Suppressor macrophage treated with lipopolysaccharide for 1 hour (primary cell): ENCODE results near the gene CDKL4.
A peak's percentile ranks its signal among the peaks of the same experiment; 100 is the strongest.
"Not testable (repeated sequence)": the region's sequence is repeated elsewhere in the genome, so short reads cannot be mapped to it uniquely, and the experiment has no call there.

Experiments
- DNase-seq, 3 donors: peaks; one replicate each; pipeline ENCODE4 v3.0.0-alpha.2; 2020 to 2022

The CDKL4 gene

DNA sequence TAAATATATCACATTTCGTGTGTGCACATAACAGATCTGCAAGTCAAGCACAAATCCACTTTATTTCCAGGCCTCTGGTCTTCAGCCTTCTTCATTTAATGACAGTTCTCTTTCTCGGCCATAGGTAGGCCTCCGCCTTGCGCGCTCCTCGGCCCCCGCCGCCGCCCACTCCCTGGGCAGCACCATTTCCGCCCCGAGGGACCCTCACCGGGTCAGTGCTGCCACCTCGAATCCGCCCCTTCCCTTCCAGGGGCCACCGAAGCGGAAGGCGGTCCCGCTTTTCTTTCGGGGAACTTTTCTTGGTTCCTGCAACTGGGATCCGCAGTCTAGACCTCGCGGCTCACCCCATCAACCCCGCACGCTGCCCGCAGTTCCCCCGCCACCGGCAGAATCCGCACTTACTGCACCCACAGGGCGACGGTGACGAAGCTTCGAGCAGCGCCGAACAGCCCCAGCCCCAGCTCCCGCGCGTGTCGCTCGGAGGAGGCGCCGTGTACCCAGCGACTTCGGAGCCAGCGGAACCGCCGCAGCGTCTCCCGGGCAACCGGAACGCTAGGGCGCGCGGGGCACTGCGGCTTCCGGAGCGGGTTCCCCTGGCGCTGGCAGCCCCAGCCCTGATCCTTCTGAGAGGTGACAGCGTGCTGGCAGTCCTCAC, at the start of gene CDKL4:
Gene CDKL4 (minus strand): TSS at position 502 of the 655 bp plus-strand sequence.
- DNase-seq: peak in 1 of 3 donors; percentile 53

DNA sequence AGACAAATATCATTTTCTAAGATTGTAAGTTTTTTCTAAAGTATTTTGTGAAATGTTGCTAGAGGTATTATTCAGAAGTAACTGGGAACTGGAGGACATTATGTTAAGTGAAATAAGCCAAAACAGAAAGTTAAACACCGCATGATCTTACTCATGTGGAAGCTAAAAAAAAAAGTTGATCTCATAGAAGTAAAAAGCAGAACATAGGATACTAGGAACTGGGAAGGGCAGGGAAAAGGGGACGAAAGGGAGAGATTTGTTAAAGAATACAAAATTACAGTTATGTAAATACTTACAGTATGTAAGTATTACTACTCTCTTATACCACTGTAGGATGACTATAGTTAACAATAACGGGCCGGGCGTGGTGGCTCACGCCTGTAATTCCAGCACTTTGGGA, 46.7 kb upstream of the CDKL4 start:
- peak; percentile 14 to 81 (median 56) for DNase-seq

DNA sequence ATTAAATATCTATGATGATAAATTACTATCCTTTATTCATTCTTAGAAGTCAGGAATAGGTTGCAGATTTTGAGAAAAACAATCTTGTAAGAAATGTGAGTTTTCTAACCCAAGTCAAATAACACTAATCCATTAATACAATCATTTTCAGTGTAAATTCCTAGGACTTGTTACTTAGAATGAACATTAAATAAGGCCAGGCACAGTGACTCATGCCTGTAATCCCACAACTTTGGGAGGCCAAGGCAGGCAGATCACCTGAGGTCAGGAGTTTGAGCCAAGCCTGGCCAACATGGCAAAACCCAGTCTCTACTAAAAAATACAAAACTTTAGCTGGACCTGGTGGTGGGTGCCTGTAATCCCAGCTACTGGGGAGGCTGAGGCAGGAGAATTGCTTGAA, 45.8 kb upstream of the CDKL4 start:
- DNase-seq: no peak

DNA sequence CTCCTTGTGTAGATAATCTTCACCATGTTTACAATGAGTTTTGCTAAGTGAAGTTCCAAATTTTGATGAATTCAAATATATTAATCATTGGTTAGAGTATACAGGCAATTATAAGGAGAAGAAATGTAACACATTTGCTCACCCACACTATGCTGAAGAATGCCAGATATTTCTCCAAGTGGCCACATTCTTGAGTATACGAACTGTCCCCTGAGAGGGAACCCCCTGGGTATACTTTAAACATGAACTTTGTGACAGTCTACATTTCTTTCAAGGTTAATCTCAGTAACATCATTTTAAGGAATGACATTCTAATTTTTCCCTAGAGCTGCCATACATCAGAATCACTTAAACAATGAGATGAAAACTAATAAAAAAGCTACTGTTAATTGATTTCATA, 39.8 kb upstream of the CDKL4 start:
- DNase-seq: no peak

DNA sequence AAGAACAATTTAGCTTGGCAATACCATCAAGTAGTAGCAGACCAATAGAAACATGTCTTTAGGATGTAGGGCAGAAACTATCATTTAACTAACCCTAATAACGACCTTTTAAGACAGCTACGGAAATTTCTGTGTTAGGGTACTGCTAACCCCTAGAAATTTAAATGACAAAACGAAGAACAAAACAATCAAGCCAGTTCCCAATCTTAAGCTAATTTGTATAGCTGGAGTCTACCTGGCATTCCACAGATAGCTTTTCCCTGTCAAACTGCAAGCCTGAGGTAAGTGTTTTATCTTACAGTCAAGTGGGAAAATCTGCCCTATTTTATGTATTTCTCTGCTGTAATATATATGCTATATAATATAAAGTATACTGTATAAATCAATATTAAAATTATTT, 37.6 kb upstream of the CDKL4 start:
- no peak for DNase-seq

DNA sequence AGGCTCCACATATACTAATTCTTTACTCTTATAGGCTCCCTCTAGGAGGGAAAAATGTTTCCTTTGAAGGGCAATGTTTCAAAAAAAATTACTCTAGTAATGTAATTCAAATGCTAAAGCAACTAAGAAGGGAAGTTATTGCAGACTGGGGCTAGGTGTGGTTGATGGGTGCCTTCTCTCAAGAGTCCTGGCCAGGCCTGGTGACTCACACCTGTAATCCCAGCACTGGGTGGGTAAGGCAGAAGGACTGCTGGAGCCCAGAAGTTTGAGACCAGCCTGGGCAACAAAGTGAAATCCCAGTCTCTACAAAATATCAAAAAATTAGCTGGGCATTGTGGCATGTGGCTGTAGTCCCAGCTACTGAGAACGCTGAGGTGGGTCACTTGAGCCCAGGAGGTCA, 31.2 kb upstream of the CDKL4 start:
- no peak for DNase-seq

DNA sequence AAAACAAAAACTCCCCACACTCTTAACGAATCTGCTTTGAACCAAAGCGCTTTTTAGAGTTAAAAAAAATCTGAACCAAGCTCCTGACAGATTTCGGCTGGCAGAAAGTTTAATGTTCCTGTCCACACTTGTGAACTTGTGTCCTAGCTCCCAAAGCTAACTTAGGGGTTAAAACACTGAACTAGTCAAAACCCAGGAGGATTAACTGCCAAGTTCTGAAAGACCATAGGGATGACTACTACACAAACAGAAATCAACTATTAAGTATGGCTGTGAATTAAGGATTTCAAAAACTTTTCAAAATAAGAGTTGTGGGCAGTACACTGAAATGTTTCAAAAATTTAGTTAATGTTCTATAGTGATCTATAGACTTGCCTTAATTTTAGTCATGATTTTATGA, 26.2 kb upstream of the CDKL4 start:
- DNase-seq: no peak

DNA sequence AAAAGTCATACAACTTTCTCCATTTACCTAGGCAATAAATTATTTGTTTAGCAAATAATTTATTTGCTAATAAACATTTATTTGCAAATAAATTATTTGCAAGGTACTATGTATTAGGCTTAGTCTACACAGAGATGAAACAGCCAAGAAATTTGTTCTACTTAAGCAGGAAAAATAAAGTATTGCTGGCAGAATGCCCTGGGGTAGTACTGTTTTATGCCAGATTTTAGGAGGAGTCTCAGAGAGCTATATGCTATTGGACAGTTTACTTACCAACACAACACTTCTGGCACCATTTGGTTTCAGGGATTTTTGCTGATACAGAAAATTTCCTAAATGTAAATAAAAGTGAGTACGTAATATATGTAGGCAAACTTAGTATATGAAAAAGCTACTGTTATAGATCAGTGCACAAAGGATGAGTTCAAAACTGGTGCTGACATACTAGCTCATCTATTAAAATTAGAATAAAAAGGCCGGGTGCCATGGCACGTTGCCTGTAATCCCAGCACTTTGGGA, 23.2 kb upstream of the CDKL4 start:
- no peak for DNase-seq

DNA sequence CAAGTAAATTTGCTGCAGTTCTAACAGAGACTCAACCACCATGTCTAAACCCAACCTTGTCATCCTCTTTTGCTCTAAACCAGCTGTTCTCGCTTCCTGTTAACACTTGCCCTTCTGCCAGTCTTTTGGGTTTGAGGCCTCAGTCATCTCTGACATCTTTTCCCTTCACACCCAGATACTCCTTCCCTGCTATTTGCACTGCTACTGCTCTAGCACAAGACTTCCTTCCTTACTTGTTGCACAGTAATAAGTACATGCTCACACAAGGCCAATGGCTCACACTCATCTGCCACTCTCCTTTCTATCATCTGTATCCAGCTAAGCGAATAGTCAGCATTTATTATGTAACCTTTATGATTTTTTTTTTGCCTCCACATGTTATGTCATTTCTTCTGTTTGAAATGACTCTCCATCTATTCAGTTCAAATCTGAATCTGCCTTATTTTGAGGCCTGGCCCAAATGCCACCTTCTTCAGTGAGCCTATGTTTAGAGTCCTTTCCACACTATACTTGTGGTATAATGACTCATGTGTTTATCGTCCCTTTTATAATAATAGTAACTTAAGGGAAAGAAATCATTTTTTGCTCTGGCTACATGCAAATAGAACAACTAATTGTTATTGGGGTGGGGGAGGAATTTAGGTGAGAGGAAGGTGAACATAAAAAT, 22.5 kb upstream of the CDKL4 start:
- peak in 2 of 3 donors; percentile 3 to 18 for DNase-seq

DNA sequence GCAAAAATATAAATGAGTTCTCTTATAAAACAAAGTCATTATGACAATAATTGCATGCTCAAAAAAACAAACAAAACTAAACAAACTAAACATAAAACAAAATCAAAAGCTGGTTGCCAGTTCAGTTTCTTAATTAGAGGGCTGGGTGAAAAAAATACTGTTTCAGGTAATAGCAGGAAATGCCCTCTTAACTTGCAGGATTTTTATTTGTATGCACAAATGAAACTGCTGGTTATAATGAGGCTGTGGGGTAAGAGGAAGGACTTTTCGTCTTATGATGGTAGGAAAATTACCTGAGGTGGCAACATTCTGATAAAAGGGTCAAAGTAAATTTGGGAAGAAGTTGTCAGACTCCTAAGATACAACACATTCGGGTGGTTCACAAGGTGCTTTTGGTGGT, 21.5 kb upstream of the CDKL4 start:
- no peak for DNase-seq

DNA sequence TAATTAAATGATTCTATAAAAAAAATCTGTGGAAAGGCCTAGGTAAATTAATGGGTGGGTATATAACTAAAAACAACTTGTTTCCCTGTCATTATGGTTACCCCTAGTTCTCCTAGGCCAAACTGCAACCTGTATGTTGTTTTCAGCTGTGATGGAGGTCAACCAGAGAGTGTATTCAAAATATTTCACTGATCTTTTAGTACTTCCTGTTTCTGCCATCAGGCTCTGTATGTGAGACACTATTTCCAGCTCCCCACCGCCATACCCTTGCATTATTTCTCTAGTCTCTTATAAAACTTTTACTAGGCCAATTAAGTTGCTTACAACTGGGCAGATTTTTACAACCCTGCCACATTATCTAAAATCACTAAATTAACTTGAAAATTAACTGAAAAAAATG, 21.0 kb upstream of the CDKL4 start:
- DNase-seq: no peak

DNA sequence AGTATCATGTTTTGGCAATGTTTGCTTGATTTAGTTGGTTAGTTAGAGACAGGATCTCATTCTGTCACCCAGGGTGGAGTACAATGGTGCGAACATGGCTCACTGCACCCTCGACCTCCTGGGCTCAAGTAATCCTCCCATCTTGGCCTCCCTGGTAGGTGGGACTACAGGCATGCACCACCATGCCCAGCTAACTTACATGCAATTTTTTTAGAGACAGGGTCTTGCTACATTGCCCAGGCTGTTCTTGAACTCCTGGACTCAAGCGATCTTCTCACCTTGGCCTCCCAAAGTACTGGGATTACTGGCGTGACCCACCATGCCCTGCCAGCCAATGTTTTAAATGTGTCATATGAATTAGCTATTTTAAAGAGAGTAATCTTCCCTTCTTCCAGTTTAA, 16.3 kb upstream of the CDKL4 start:
- no peak for DNase-seq

DNA sequence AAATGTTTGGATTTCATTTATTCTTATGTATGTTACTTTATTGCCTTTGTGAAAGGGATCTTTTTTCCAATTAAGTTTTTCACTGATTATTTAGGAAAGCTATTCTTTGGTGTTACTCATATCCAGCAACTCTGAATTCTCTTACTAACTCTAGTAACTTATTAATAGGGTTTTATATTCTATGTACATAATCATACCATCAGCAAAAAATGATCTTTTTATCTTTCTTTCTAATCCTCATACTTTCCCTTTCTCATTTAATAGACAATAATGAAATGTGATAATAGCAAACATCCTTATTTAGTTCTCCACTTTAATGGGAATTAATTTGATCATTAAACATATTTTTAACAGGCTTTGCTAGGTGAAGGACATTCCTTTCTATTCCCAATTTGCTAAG, 12.3 kb upstream of the CDKL4 start:
- no peak for DNase-seq

DNA sequence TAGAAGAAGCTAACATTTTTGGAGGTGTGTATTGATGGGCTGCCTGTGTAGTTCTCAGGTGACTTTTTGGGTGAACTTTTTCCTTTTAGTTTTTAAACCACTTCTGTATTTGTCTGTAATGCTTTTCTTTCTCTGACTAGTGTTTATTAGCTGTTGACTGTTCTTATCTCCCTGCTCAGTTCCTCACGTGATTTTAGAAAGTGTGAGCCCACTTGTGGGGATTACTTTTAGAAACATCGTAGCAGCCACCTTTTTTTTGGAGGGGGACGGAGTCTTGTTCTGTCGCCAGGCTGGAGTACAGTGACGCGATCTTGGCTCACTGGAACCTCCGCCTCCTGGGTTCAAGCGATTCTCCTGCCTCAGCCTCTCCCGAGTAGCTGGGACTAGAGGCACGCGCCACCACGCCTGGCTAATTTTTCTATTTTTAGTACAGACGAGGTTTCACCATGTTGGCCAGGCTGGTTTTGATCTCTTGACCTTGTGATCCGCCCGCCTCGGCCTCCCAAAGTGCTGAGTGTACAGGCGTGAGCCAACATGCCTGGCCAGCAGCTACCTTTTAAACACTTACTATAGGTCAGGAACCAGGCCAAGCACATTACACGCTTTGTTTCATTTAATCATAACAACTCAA, 9.2 kb upstream of the CDKL4 start:
- no peak for DNase-seq

DNA sequence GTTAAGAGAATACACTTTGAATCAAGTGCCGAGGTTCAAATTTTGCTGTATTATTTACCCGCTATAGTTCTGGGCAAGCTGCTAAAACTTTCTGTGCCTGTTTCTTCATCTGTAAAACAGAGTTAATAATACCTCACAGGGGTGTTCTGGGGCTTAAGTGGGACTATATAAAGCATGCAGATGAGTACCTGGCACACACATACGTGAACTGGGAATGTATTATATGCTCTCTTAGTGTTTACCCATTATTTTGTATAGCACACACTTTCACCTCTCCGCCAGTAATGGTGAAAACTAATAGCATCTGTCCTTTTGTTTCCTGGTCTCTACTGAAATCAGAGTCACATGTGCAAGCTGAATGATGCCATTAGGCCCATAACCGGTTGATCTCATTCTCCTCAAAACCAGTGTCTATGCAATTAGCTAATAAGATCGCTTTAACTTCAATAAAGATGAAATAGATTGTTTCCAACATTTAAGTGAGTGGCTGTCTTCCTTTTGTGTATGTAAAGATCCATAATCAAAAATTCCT, 3.8 kb upstream of the CDKL4 start:
- DNase-seq: no peak

DNA sequence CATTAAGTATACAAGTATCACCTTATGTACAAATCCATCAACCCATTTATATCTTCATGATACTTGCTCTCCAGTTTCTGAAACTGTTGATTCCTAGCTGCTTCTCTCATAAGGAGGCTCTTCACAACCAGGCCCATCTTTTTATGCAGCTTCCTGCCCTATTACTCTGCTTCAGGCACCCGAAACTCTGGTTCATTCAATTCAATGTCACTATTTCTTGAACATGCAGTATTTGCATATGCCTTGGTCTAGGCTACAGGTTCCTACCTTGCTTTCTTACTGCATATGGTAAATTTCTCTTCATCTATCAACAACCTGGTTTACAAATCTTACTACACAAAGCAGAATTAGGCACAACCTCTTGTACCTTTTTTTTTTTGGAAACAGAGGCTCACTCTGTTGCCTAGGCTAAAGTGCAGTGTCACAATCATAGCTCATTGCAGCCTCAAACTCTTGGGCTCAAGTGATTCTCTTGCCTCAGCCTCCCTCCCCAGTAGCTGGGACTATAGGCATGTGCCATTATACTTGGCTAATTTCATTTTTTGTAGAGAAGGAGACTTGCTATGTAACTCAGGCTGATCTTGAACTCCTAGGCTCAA, 2.7 kb upstream of the CDKL4 start:
- no peak for DNase-seq

DNA sequence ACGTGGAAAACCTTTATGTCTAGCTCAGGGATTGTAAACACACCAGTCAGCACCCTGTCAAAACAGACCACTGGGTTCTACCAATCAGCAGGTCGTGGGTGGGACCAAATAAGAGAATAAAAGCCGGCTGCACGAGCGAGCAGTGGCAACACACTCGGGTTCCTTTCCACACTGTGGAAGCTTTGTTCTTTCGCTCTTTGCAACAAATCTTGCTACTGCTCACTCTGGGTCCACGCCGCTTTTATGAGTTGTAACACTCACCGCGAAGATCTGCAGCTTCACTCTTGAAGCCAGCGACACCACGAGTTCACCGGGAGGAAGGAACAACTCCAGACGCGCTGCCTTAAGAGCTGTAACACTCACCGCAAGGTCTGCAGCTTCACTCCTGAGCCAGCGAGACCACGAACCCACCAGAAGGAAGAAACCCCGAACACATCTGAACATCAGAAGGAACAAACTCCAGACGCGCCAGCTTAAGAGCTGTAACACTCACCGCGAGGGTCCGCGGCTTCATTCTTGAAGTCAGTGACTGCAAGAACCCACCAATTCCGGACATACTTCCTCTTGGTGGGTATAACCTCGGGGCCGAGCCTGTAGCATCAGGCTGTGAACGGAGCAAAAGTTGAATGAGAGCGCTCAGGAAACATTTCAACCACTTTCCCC, 1.3 kb upstream of the CDKL4 start:
- DNase-seq: peak in 2 of 3 donors; percentile 17 to 45

DNA sequence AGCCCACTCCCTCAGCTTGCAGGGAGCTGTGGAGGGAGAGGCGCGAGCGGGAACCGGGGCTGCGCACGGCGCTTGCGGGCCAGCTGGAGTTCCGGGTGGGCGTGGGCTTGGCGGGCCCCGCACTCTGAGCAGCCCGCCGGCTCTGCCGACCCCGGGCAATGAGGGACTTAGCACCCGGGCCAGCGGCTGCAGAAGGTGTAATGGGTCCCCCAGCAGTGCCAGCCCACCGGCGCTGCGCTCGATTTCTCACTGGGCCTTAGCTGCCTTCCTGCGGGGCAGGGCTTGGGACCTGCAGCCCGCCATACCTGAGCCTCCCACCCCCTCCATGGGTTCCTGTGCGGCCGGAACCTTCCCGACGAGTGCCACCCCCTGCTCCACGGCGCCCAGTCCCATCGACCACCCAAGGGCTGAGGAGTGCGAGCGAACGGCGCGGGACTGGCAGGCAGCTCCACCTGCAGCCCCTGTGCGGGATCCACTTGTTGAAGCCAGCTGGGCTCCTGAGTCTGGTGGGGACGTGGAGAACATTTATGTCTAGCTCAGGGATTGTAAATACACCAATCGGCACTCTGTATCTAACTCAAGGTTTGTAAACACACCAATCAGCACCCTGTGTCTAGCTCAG, 582 bp upstream of the CDKL4 start:
- DNase-seq: not testable (repeated sequence)

DNA sequence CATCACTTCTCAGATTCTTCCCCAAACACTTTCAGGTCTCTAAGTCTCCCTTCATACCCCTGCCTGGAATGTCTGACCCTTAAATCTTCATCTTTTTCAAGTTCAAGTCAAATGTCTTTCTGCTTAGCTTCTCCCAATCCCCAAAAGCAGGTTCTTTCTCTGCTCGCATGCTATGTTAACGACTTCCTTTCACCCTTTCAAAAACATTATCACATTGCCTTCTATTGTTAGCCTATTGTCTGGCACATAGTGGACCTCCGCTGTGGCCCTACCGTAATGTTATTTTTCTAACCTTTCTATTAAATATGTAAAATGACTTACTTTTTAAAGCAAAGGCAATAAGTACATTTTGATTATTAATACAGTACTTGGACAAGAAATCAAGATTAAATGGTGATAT, 2.2 kb downstream of the CDKL4 start:
- DNase-seq: no peak

DNA sequence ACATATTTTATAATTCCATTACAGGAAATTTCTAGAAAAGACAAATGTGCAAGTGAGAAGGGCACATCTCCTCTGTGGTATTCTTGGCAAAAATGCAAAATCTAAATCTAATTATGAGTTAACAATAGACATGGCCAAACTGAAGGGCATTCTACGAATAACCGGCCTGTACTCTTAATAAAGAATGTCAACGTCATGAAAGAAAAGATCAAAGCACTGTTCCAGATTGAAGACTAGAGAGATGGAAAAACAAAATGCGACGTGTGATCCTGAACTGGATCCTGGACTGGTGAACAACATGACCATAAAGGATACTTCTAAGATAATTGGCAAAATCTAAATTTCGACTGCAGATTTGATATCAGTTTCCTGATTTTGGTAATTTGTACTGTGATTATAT, 3.0 kb downstream of the CDKL4 start:
- DNase-seq: no peak

DNA sequence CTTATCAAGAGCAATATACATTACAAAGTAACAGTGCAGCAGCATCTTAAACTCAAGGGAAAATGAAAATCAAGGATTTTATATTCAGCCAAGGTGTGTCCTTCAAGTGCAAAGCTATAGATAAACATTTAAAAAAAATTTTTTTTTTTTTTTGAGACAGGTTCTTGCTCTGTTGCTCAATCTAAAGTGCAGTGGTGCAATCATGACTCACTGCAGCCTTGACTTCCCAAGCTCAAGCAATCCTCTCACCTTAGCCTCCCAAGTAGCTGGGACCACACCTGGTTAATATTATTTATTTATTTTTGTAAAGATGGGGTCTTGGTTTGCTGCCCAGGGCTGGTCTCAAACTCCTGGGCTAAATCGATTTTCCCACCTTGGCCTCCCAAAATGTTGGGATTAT, 9.0 kb downstream of the CDKL4 start:
- no peak for DNase-seq

DNA sequence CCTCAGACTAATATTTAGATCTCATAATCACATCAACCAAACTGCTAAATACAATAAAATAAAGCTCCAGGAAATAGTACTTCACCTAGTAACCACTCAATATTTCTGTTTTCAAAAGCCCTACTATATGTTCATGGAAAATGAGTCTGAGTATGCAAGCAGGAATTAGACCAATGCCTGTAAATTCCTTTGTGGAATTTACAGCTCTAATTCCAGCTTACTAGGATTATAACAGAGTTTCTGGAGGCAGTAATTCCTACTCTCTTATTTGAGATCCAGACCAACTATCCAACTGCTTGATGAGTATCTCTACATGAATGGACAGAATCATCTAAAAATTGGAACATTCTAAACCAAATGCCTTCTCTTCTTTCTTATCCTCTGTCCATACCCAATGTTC, 11.6 kb downstream of the CDKL4 start:
- DNase-seq: no peak
